ENCODE results near the gene NECTIN1. TPM values are rescaled to one million over a fixed set of nuclear protein-coding genes. Genes with fewer than 3 reads are reported as not detected.

NECTIN1 gene
- total RNA-seq, 1 donor from 2014 or later, result 62.9 TPM

- H3K27ac Mint-ChIP-seq, result no peak overlapping the region
- no peak for DNase-seq (ENCODE audit: extremely low spot score, unreplicated experiment)
- no peaks in the 10 kb centered on the region for H3K36me3 Mint-ChIP-seq
- H3K27me3 Mint-ChIP-seq, result peaks cover 30% of the 10 kb centered on the region
- peaks cover 10% of the 10 kb centered on the region for H3K4me1 Mint-ChIP-seq (ENCODE audit: unreplicated experiment)
- H3K4me3 Mint-ChIP-seq, result no peak overlapping the region
- no peak for TF ChIP-seq CTCF (conservative IDR thresholded peaks at IDR 0.05)
- no peaks in the 10 kb centered on the region for H3K9me3 Mint-ChIP-seq
Observed at GRCh38 chr11:119608781-119609180, 120.2 kb downstream of the NECTIN1 start.

DNA sequence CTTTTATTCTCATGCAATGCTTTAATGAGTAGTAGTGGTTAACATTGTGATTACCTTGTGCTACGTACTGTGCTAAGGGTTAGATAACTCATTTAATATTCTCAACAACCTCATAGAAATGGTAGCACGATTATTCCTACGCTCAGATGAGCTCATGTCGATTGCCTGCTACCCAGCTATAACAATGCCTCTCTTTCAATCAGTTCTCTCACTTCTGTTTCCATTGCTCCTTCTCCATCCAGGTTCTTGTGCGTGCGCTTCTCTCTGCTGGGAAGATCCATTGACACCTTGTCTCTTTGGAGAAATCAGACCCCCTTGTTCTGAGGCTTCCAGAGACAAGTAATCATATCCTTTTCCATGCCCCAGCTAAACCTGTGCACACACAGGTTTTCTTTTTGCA lies 120.8 kb downstream of the NECTIN1 start:
- H3K27ac Mint-ChIP-seq, result no peak overlapping the region
- no peak overlapping the region for H3K4me3 Mint-ChIP-seq
- peaks cover 10% of the 10 kb centered on the region for H3K4me1 Mint-ChIP-seq (ENCODE audit: unreplicated experiment)
- DNase-seq (ENCODE audit: extremely low spot score, unreplicated experiment), result no peak
- H3K9me3 Mint-ChIP-seq, result no peaks in the 10 kb centered on the region
- H3K27me3 Mint-ChIP-seq, result peaks cover 36% of the 10 kb centered on the region
- no peaks in the 10 kb centered on the region for H3K36me3 Mint-ChIP-seq
- no peak for TF ChIP-seq CTCF (conservative IDR thresholded peaks at IDR 0.05)

DNA sequence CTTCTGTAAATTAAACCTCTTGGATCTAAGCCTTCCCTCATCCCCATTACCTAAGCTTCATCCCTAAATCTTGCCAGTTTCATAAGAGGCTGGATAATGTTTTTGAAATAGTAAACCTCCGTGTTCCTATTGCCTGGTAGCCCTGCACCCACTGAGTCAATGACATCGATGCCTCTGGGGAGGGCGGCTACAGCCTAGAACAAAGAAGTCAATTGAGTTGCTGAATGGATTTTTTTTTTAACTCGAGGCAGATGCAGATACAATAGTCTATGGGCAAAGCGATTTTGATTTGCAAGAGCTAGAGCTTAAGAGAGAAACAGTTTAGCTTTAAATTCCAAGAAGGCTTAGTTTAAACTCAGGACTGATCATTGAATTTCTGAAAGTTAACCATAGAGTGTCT lies 121.3 kb downstream of the NECTIN1 start:
- Mint-ChIP-seq H3K27me3 (peaks cover 36% of the 10 kb centered on the region), H3K4me3 (no peak overlapping the region), H3K27ac (no peak overlapping the region), H3K36me3 (no peaks in the 10 kb centered on the region), H3K9me3 (no peaks in the 10 kb centered on the region), H3K4me1 (ENCODE audit: unreplicated experiment) (peaks cover 10% of the 10 kb centered on the region)
- no peak for DNase-seq (ENCODE audit: extremely low spot score, unreplicated experiment)
- TF ChIP-seq CTCF (conservative IDR thresholded peaks at IDR 0.05), result no peak

DNA sequence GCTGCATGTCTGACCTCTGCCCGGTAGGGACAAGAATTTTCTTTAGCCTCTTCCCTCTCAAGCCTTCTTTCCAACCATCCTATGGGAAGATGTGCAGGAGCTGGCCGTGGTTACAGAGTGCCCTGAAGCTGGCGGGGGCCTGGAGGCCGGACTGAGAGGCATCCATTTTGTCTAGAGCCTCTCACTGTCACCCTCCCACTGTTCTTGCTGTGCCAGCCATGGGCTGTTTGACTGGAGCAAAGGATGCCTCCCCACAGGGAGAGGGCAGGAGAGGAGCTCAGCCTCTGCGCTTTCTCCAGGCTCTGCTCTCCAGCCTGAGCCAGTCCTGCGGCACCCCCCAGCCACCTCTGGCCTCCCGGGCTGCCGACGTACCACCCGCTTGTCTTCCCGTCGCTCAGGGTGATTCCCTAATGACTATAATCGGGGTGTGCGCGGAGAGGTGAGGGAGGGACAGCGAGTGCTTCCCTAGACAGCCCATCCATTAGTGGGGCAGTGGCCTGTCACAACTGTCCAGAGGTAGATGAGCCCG lies 123.8 kb downstream of the NECTIN1 start:
- no peak for DNase-seq (ENCODE audit: extremely low spot score, unreplicated experiment)
- no peaks in the 10 kb centered on the region for H3K9me3 Mint-ChIP-seq
- H3K36me3 Mint-ChIP-seq, result no peaks in the 10 kb centered on the region
- H3K4me1 Mint-ChIP-seq (ENCODE audit: unreplicated experiment), result peaks cover 10% of the 10 kb centered on the region
- TF ChIP-seq CTCF (conservative IDR thresholded peaks at IDR 0.05), result no peak
- H3K27me3 Mint-ChIP-seq, result peaks cover 43% of the 10 kb centered on the region
- H3K4me3 Mint-ChIP-seq, result no peak overlapping the region
- H3K27ac Mint-ChIP-seq, result no peak overlapping the region

DNA sequence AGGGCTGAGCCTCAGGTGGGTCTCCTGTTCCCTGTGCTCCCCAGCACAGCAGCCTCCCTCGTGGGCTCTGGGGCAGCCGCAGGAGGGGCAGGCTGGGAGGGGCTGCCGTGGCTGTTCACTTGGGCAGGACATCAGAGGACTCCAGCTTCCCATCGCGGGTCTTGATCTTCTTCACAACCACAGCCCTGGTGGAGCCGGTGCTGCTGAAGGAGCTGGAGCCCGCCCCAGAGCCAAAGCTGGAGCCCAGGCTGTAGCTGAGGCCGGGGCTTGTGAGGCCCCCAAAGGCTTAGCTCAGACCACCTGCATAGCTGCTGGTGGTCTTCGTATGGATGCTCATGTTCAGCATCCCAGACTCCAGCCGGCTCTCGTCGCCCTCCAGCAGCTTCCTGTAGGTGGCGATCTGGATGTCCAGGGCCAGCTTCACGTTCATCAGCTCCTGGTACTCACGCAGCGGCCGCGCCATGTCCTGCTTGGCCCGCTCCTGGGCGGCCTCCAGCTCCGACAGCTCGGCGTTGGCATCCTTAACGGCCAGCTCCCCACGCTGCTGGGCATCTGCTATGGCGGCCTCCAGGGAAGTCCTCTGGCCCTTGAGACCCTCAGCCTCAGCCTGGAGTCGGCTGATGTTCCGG lies 126.1 kb downstream of the NECTIN1 start:
- Mint-ChIP-seq H3K36me3 (no peaks in the 10 kb centered on the region), H3K27ac (no peak overlapping the region), H3K4me3 (no peak overlapping the region), H3K4me1 (ENCODE audit: unreplicated experiment) (peaks cover 9% of the 10 kb centered on the region), H3K9me3 (no peaks in the 10 kb centered on the region), H3K27me3 (peaks cover 36% of the 10 kb centered on the region)
- TF ChIP-seq CTCF (conservative IDR thresholded peaks at IDR 0.05), result peak; percentile 24
- DNase-seq (ENCODE audit: extremely low spot score, unreplicated experiment), result no peak

Measured in type B pancreatic cell (in vitro differentiated cells).